ENCODE data around the gene FSHB.
A peak's percentile ranks its signal among the peaks of the same experiment; 100 is the strongest.
"Not testable (repeated sequence)": the region's sequence is repeated elsewhere in the genome, so short reads cannot be mapped to it uniquely, and the experiment has no call there.

Gene FSHB

DNA sequence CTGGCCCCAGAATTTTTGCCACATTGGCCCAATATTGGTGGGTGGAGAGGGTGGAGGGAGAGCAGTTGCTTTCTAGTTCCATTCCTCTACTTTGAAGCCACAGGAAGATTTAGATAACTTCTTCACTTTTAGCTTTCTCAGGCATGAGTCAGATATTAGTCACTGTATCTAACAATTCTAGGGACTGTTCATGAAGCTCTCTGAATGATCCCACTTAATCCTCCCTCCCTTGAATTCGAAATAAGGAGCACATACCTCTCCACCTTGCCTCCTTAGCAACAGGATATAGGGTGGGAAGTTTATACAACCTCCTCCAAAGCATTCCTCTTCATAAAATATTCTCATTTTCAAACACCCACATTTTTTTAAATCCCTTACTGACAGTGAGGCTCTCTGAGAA, 13.5 kb downstream of the FSHB start:
- Mint-ChIP-seq H3K36me3 (ENCODE audit: low read depth) (no peaks in the 10 kb centered on the region), H3K27ac (no peak overlapping the region), H3K4me3 (no peak overlapping the region), H3K9me3 (no peaks in the 10 kb centered on the region), H3K27me3 (ENCODE audit: low read depth) (no peaks in the 10 kb centered on the region), H3K4me1 (ENCODE audit: low read depth) (no peaks in the 10 kb centered on the region)
- DNase-seq (ENCODE audit: low spot score): no peak

- Mint-ChIP-seq H3K9me3 (no peaks in the 10 kb centered on the region), H3K27me3 (ENCODE audit: low read depth) (no peaks in the 10 kb centered on the region), H3K4me1 (ENCODE audit: low read depth) (no peaks in the 10 kb centered on the region), H3K4me3 (no peak overlapping the region), H3K36me3 (ENCODE audit: low read depth) (no peaks in the 10 kb centered on the region), H3K27ac (no peak overlapping the region)
- DNase-seq (ENCODE audit: low spot score): no peak
Measured at GRCh38 chr11:30245621-30246020, 14.8 kb downstream of the FSHB start.

DNA sequence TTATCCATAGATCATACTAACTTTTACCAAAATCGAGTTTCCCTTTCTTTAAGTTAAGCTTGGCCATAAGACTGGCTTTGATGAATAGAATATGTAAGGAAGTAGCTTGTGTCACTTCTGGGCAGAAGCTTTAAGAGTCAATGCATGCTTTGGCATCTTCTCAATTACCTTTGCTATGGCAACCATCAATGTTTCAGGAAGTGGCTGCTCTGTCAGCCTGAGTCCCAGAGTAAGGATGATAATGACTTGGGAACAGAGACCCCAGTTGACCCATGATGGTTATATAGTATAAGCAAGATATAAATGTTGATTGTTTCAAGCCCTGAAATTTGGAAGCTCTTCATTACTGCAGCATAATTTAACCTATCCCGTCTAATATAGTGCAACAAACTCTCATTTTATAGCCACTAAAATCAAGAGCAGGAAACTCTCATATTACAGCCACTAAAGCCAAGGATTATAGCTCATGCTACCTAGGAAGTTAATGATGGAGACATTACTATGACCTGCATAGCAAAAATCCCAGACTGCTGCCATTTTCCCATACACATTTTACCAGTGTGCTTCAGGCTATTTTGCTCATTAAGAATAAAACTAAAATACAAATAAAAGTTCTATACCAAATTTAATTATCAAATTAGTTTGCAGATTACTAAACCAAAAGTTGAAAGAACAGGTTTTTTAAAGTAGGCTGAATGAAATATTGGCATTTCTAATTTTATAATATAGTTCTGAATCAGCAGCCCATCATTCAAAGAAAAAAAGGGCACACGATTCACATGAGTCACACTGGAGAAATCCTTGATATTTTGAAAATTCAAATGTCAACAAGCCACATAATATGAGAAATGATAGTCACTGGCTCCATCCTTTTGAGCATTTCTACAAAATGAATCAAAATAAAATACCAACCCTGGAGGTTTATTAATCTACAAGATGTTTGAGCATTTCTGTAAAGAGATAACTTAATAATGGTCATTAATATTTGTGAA, 23.8 kb downstream of the FSHB start:
- Mint-ChIP-seq H3K27ac (no peak overlapping the region), H3K4me1 (ENCODE audit: low read depth) (no peaks in the 10 kb centered on the region), H3K4me3 (no peak overlapping the region), H3K36me3 (ENCODE audit: low read depth) (no peaks in the 10 kb centered on the region), H3K27me3 (ENCODE audit: low read depth) (no peaks in the 10 kb centered on the region), H3K9me3 (no peaks in the 10 kb centered on the region)
- no peak for DNase-seq (ENCODE audit: low spot score)

DNA sequence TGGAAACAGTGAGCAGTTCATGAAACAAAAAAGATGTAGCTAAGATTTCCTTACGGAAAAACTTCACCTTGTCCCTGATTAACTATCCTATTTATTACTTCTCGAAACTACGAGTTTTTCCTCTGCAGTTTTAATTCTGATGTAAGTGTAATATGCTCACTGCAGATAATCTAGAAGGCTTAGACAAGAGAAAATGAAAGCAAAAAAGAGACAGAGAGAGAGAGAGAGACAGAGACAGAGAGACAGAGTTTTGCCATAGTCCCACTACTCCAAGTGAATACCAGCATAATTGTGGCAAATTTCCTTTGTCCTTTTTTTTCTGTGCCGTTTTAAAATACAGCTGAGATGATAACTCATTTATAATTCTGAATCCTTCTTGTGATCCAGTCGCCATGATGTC, 24.8 kb downstream of the FSHB start:
- H3K4me1 Mint-ChIP-seq (ENCODE audit: low read depth): no peaks in the 10 kb centered on the region
- H3K27ac Mint-ChIP-seq: no peak overlapping the region
- no peaks in the 10 kb centered on the region for H3K27me3 Mint-ChIP-seq (ENCODE audit: low read depth)
- no peak for DNase-seq (ENCODE audit: low spot score)
- H3K9me3 Mint-ChIP-seq: no peaks in the 10 kb centered on the region
- no peaks in the 10 kb centered on the region for H3K36me3 Mint-ChIP-seq (ENCODE audit: low read depth)
- no peak overlapping the region for H3K4me3 Mint-ChIP-seq

DNA sequence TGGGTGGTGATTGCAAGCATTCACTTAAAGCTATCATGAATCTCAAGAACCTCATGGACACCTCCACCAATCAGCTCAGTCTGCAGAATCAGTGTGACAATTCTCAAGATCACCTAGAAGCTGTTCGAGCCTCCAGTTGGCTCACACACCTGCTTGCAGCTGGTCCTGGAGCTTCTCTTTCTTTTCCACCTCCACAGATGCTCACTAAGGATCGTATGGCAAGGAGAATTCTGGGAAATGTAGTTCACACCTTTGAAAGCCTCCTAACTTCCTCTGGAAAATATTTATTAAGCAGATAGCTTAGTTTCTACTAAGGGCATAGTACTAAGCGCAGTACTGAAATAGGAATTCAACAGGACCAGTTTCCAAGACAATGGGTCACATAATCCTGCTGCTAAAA, 26.2 kb downstream of the FSHB start:
- Mint-ChIP-seq H3K27ac (no peak overlapping the region), H3K4me3 (no peak overlapping the region), H3K27me3 (ENCODE audit: low read depth) (no peaks in the 10 kb centered on the region), H3K4me1 (ENCODE audit: low read depth) (no peaks in the 10 kb centered on the region), H3K36me3 (ENCODE audit: low read depth) (no peaks in the 10 kb centered on the region), H3K9me3 (no peaks in the 10 kb centered on the region)
- DNase-seq (ENCODE audit: low spot score): no peak

- no peak overlapping the region for H3K4me3 Mint-ChIP-seq
- DNase-seq (ENCODE audit: low spot score): no peak
- no peaks in the 10 kb centered on the region for H3K27me3 Mint-ChIP-seq (ENCODE audit: low read depth)
- H3K9me3 Mint-ChIP-seq: no peaks in the 10 kb centered on the region
- H3K4me1 Mint-ChIP-seq (ENCODE audit: low read depth): no peaks in the 10 kb centered on the region
- H3K36me3 Mint-ChIP-seq (ENCODE audit: low read depth): no peaks in the 10 kb centered on the region
- no peak overlapping the region for H3K27ac Mint-ChIP-seq
Measured at GRCh38 chr11:30258679-30259078, 27.9 kb downstream of the FSHB start.

DNA sequence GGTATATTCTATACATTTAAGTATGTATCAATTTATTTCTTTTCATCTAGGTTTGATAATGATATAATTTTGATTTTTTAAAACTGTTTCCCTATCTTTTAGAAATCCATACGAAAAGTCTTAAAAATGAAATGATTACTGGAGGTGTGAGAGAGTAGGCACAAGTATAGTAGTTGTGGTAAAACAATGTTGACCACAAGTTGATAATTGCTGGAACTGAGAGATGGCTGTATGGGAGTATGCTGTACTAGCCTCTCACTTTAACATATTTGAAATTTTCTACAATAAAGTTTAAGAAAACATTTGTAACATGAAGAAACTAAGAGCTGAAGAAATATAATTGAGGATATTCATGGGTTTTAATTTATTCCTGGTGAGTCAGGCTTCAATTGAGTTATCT, 30.0 kb downstream of the FSHB start:
- no peak overlapping the region for H3K4me3 Mint-ChIP-seq
- H3K27ac Mint-ChIP-seq: no peak overlapping the region
- no peaks in the 10 kb centered on the region for H3K4me1 Mint-ChIP-seq (ENCODE audit: low read depth)
- no peaks in the 10 kb centered on the region for H3K36me3 Mint-ChIP-seq (ENCODE audit: low read depth)
- no peak for DNase-seq (ENCODE audit: low spot score)
- no peaks in the 10 kb centered on the region for H3K9me3 Mint-ChIP-seq
- no peaks in the 10 kb centered on the region for H3K27me3 Mint-ChIP-seq (ENCODE audit: low read depth)

DNA sequence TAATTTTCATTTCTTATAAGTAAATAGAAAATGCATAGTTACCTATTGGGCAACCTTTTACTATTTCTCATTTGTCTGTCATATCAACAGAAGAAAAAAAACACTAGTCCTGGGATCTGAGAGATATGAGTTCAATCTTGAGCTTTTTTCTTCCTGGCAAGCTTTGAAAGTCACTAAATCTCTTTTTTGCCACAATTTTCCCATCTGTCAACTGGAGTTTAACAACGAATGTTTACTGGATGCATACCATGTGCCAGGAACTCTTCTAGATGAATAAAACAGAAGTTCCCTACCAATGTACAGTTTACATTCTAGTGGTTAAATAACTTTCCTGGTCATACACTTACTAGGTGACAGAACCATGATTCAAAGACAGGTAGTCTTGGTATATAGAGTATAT, 31.0 kb downstream of the FSHB start:
- Mint-ChIP-seq H3K27me3 (ENCODE audit: low read depth) (no peaks in the 10 kb centered on the region), H3K4me1 (ENCODE audit: low read depth) (no peaks in the 10 kb centered on the region), H3K4me3 (no peak overlapping the region), H3K9me3 (no peaks in the 10 kb centered on the region), H3K27ac (no peak overlapping the region), H3K36me3 (ENCODE audit: low read depth) (no peaks in the 10 kb centered on the region)
- no peak for DNase-seq (ENCODE audit: low spot score)

DNA sequence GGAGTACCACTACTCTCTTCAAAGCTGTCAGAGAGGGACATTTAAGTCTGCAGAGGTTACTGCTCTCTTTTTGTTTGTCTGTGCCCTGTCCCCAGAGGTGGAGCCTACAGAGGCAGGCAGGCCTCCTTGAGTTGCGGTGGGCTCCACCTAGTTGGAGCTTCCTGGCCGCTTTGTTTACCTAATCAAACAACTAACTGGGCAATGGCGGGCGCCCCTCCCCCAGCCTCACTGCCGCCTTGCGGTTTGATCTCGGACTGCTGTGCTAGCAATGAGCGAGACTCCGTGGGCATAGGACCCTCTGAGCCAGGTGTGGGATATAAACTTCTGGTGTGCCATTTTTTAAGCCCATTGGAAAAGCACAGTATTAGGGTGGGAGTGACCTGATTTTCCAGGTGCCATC, 37.8 kb downstream of the FSHB start:
- H3K9me3 Mint-ChIP-seq; H3K27me3 Mint-ChIP-seq (ENCODE audit: low read depth); H3K4me1 Mint-ChIP-seq (ENCODE audit: low read depth); H3K27ac Mint-ChIP-seq; DNase-seq (ENCODE audit: low spot score); H3K4me3 Mint-ChIP-seq; H3K36me3 Mint-ChIP-seq (ENCODE audit: low read depth): not testable (repeated sequence)

GRCh38 chr11:30270671-30271070, 39.9 kb downstream of the FSHB start:
- Mint-ChIP-seq H3K4me1 (ENCODE audit: low read depth) (no peaks in the 10 kb centered on the region), H3K27me3 (ENCODE audit: low read depth) (peaks cover 2% of the 10 kb centered on the region)
- DNase-seq (ENCODE audit: low spot score): no peak

GRCh38 chr11:30277176-30277575, 46.4 kb downstream of the FSHB start:
- H3K4me1 Mint-ChIP-seq (ENCODE audit: low read depth): peaks cover 8% of the 10 kb centered on the region
- H3K27me3 Mint-ChIP-seq (ENCODE audit: low read depth): peaks cover 2% of the 10 kb centered on the region
- no peak overlapping the region for H3K27ac Mint-ChIP-seq

More at GRCh38 chr11:30270671-30271070, 39.9 kb downstream of the FSHB start:
- H3K27ac Mint-ChIP-seq: no peak overlapping the region
- no peaks in the 10 kb centered on the region for H3K9me3 Mint-ChIP-seq
- no peak overlapping the region for H3K4me3 Mint-ChIP-seq
- H3K36me3 Mint-ChIP-seq (ENCODE audit: low read depth): no peaks in the 10 kb centered on the region

DNA sequence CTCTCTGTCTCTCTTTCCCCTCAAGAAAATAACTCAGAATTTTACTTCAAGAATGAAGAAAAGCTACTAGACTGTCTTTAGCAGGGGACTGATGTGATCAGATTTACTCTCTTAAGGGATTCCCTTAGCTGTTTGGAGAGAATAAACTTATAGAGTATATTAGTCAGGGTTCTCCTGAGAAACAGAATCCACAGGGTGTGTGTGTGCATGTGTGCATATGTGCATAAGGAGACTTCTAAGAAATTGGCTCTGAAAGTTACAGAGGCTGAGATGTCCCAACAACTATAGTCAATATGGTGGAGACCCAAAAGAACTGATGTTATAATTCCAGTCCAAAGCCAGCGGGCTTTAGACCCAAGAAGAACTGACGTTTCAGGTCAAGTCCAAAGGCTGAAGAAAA, 49.0 kb downstream of the FSHB start:
- Mint-ChIP-seq H3K27me3 (ENCODE audit: low read depth) (peaks cover 3% of the 10 kb centered on the region), H3K9me3 (no peaks in the 10 kb centered on the region), H3K27ac (no peak overlapping the region), H3K4me3 (no peak overlapping the region), H3K36me3 (ENCODE audit: low read depth) (no peaks in the 10 kb centered on the region), H3K4me1 (ENCODE audit: low read depth) (peaks cover 15% of the 10 kb centered on the region)
- no peak for DNase-seq (ENCODE audit: low spot score)

More at GRCh38 chr11:30277176-30277575, 46.4 kb downstream of the FSHB start:
- Mint-ChIP-seq H3K4me3 (no peak overlapping the region), H3K9me3 (no peaks in the 10 kb centered on the region), H3K36me3 (ENCODE audit: low read depth) (no peaks in the 10 kb centered on the region)
- DNase-seq (ENCODE audit: low spot score): no peak

DNA sequence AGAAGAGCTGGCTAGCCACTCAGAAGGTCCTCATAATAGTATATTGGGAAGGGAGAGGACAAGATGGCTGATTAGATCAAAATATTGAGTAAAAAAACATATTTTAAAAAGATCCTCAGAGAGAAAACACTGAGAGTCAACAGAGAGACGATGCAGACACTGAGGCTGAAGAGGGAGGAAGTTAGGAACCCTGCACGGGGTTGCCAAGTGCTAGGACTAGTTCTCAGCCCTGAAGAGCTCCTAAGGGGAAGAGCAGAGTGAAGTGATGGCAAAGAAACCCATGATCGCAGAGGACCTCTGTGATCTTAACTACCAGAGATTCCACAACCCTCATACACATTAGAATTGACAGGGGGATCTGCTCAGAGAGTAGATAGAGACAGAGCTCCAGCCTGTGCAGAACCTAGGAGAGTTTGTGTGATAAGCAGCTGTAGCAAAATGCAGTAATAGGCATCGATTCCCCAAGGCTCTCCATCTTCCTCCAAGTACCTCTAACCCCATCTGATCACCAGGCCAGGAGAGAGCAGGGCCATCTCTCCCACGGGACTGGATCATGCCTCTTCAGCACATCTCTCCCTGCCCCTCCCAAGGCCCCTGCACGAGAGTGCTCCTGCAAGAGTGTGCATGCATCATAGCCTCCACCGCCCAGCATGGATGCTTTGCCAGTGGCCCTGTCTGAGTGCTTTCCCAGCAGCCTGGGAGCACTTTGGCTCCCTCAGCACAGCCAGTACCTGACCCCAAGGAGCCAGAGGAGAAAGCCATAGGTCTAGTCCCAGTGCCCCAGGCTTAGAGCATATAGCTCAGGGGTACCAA, 50.9 kb downstream of the FSHB start:
- Mint-ChIP-seq H3K4me1 (ENCODE audit: low read depth) (peaks cover 15% of the 10 kb centered on the region), H3K36me3 (ENCODE audit: low read depth) (no peaks in the 10 kb centered on the region), H3K27me3 (ENCODE audit: low read depth) (peaks cover 5% of the 10 kb centered on the region), H3K27ac (no peak overlapping the region), H3K9me3 (no peaks in the 10 kb centered on the region), H3K4me3 (peak overlapping the region; percentile 39)
- DNase-seq (ENCODE audit: low spot score): no peak

DNA sequence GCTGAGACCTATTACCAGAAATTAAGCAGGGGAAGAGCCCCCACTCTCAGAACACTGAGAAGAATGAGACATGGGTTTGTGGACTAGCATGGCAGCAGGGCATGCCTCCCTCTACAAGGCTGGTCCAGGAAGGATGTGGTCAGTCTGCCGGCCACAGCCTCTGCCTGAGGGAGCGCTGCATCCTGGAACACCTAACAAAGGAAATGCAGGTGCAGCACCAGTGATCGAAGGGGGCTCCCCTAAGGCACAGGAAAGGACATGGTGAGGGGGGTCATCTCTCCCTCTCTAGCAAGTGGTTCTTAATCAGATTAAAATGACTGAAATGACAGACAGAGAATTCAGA, 51.4 kb downstream of the FSHB start:
- H3K4me3 Mint-ChIP-seq: peak overlapping the region; percentile 39
- peaks cover 5% of the 10 kb centered on the region for H3K27me3 Mint-ChIP-seq (ENCODE audit: low read depth)

More for the DNA sequence above, 51.4 kb downstream of the FSHB start:
- no peaks in the 10 kb centered on the region for H3K36me3 Mint-ChIP-seq (ENCODE audit: low read depth)
- DNase-seq (ENCODE audit: low spot score): no peak
- H3K9me3 Mint-ChIP-seq: no peaks in the 10 kb centered on the region
- peaks cover 15% of the 10 kb centered on the region for H3K4me1 Mint-ChIP-seq (ENCODE audit: low read depth)
- H3K27ac Mint-ChIP-seq: no peak overlapping the region

All from T-helper 2 cell treated with Interferon-gamma antibody and Interleukin-4, amounts not matched to agents 5 μg/mL and 100 μg/mL, for 36 hours (primary cell).